Activated naive CD8-positive, alpha-beta T cell treated with anti-CD3 and anti-CD28 coated beads, Interleukin-2, amount 50 U/mL, for 24 hours (primary cell): Measurements from ENCODE around the gene CRKL.

Experiments used
- ATAC-seq: fragments of 150-1000 bp; cut with Tn5 transposase; one replicate; pipeline ENCODE4 v1.10.0; 2021
- DNase-seq: peaks from one replicate; pipeline ENCODE4 v3.0.0; 2021
- H3K27ac Mint-ChIP-seq: one replicate; pipeline ENCODE4 v1.8.0; 2021; ENCODE audit warnings: mild to moderate bottlenecking, mixed read lengths
- H3K27me3 Mint-ChIP-seq: one replicate; pipeline ENCODE4 v1.8.0; 2021; ENCODE audit warnings: mixed read lengths
- H3K36me3 Mint-ChIP-seq: one replicate; pipeline ENCODE4 v1.8.0; 2021; ENCODE audit warnings: low read depth, mixed read lengths
- H3K4me1 Mint-ChIP-seq: one replicate; pipeline ENCODE4 v1.8.0; 2021; ENCODE audit warnings: mixed read lengths
- H3K4me3 Mint-ChIP-seq: one replicate; pipeline ENCODE4 v1.8.0; 2021; ENCODE audit warnings: mild to moderate bottlenecking, moderate library complexity, mixed read lengths
- H3K9me3 Mint-ChIP-seq: one replicate; pipeline ENCODE4 v1.8.0; 2021; ENCODE audit warnings: mixed read lengths

Gene CRKL

GRCh38 chr22:20959578-20960461 lies 42.6 kb downstream of the CRKL start:
- DNase-seq (no peak), ATAC-seq (no peak)
- Mint-ChIP-seq H3K27me3 (peaks cover 41% of the 10 kb centered on the region), H3K27ac (no peak overlapping the region), H3K9me3 (no peaks in the 10 kb centered on the region), H3K4me1 (peaks cover 22% of the 10 kb centered on the region), H3K36me3 (no peaks in the 10 kb centered on the region), H3K4me3 (no peak overlapping the region)

DNA sequence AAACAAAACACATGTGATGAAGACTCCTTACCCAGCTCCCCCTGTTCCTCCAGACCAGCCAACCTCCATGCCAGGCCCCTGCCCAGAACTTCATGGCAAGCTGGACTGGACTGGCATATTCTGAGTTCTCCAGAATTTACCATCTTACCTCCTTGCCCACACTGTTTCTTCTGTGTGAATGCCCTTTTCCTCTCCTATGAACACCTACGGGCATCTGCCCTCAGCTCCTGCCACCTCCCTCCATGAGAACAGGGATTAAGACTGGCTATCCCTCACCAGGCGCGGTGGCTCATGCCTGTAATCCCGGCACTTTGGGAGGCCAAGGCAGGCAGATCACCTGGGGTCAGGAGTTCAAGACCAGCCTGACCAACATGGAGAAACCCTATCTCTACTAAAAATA lies 43.4 kb downstream of the CRKL start:
- no peak overlapping the region for H3K4me3 Mint-ChIP-seq
- no peak overlapping the region for H3K27ac Mint-ChIP-seq
- no peaks in the 10 kb centered on the region for H3K9me3 Mint-ChIP-seq
- peaks cover 24% of the 10 kb centered on the region for H3K4me1 Mint-ChIP-seq
- no peaks in the 10 kb centered on the region for H3K36me3 Mint-ChIP-seq
- ATAC-seq = no peak
- DNase-seq = no peak
- peaks cover 41% of the 10 kb centered on the region for H3K27me3 Mint-ChIP-seq

DNA sequence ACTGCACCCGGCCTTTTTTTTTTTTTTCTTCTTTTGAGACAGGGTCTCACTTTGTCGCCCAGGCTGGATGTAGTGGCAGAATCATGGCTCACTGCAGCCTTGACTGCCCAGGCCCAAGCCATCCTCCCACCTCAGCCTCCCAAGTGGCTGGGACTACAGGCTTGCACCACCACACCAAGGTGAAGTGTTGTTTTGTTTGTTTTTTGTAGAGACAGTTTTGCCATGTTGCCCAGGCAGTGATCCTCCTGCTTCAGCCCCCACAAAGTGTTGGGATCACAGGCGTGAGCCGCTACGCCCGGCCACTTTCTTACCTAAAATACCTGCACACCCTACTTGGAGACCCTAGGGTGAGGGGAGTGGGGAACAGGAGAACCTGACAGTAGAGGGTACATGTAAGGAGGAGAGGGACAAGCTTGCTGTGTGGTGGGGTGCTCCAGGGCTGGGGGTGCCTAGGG lies 45.3 kb downstream of the CRKL start:
- H3K4me3 Mint-ChIP-seq = no peak overlapping the region
- no peaks in the 10 kb centered on the region for H3K36me3 Mint-ChIP-seq
- DNase-seq = no peak
- peaks cover 21% of the 10 kb centered on the region for H3K4me1 Mint-ChIP-seq
- H3K27me3 Mint-ChIP-seq = peaks cover 35% of the 10 kb centered on the region
- no peak for ATAC-seq
- no peaks in the 10 kb centered on the region for H3K9me3 Mint-ChIP-seq
- H3K27ac Mint-ChIP-seq = no peak overlapping the region

DNA sequence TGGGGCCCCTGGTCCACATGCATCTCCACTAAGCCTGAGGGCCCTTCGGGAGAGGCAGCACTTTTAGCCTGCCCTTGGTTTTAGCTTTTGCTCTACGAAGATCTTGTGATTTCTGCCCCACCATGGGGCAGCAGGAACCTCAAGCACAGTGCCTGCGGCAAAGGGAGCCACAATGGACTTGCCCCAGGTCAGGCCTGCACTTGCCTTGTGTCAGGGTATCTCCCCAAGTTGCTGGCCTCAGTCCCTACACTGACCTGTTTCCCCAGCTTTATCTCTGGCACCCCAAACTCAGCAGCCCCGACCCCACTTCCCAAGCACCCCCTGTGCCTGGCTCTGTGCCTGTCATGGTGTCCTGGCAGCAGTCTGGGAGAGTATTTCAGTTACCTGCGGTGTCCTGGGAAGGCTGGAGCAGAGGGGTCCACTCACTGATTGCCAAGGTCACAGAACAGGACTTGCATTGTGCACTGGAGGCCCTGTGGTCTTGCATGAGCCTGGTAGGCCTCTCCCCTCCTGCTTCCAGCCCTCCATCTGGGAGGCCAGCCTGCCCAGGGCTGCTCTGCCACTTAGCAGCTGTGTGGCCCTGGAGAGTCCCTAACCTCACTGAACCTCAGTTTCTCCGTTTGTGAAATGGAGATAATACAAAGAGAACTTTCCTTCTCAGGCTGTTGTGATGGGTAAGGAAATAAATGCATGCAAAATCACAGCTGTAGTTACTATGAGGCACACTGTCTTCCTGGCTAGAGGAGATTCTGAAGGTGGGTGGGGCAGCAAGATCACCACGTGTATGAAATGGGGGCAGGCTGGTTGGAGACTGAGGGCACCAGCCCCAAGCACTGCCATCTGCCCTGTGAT lies 46.2 kb downstream of the CRKL start:
- no peak for ATAC-seq
- no peaks in the 10 kb centered on the region for H3K9me3 Mint-ChIP-seq
- DNase-seq = no peak
- peaks cover 28% of the 10 kb centered on the region for H3K27me3 Mint-ChIP-seq
- H3K4me3 Mint-ChIP-seq = no peak overlapping the region
- no peaks in the 10 kb centered on the region for H3K36me3 Mint-ChIP-seq
- peaks cover 15% of the 10 kb centered on the region for H3K4me1 Mint-ChIP-seq
- no peak overlapping the region for H3K27ac Mint-ChIP-seq

DNA sequence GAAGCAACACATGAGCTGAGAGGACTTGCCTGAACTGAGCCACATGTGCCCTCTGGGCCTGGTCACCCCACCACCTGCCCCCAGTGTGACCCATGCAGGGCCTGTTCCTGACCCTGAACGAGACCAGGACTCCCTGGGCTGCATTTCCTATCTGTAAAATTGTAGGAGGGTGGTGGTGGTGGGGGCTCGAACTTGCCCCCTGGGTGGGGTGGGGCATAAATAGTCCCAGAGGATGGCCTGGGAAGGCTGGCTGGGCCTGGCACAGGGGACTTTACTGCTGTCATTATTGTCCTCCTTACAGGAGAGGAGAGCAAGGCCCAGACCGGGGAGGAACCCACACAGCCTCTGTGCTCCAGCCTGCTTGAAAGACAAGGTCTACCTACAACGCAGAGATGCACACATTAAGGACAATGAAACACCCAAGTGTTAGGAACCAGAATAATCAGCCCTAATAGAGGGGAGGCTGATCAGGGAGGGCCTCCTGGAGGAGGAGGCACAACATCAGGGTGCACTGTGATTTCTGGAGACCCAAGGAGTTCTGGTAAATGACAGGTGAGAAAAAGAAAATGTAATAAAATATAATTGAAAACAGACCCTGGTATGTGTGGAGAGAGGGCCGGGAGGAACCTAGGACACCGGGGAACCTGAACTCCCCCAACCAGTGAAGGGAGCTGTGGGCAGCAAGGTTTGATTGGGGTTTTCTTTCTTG lies 47.0 kb downstream of the CRKL start:
- H3K4me3 Mint-ChIP-seq = peak overlapping the region; percentile 68
- H3K4me1 Mint-ChIP-seq = peaks cover 15% of the 10 kb centered on the region
- no peak for DNase-seq
- peaks cover 24% of the 10 kb centered on the region for H3K27me3 Mint-ChIP-seq
- H3K36me3 Mint-ChIP-seq = no peaks in the 10 kb centered on the region
- no peaks in the 10 kb centered on the region for H3K9me3 Mint-ChIP-seq
- peak overlapping the region; percentile 49 for H3K27ac Mint-ChIP-seq
- ATAC-seq = no peak

- Mint-ChIP-seq H3K27ac (peak overlapping the region; percentile 49), H3K36me3 (no peaks in the 10 kb centered on the region), H3K27me3 (peaks cover 24% of the 10 kb centered on the region), H3K4me1 (peaks cover 15% of the 10 kb centered on the region), H3K4me3 (peak overlapping the region; percentile 68), H3K9me3 (no peaks in the 10 kb centered on the region)
- DNase-seq = no peak
- ATAC-seq = no peak
These were observed 47.5 kb downstream of the CRKL start for GRCh38 chr22:20964799-20965103.

GRCh38 chr22:20965104-20965887 lies 48.1 kb downstream of the CRKL start:
- H3K36me3 Mint-ChIP-seq = no peaks in the 10 kb centered on the region
- no peaks in the 10 kb centered on the region for H3K9me3 Mint-ChIP-seq
- ATAC-seq = no peak
- H3K27me3 Mint-ChIP-seq = peaks cover 22% of the 10 kb centered on the region
- no peak overlapping the region for H3K27ac Mint-ChIP-seq
- DNase-seq = no peak
- H3K4me3 Mint-ChIP-seq = peak overlapping the region; percentile 21
- peaks cover 15% of the 10 kb centered on the region for H3K4me1 Mint-ChIP-seq

DNA sequence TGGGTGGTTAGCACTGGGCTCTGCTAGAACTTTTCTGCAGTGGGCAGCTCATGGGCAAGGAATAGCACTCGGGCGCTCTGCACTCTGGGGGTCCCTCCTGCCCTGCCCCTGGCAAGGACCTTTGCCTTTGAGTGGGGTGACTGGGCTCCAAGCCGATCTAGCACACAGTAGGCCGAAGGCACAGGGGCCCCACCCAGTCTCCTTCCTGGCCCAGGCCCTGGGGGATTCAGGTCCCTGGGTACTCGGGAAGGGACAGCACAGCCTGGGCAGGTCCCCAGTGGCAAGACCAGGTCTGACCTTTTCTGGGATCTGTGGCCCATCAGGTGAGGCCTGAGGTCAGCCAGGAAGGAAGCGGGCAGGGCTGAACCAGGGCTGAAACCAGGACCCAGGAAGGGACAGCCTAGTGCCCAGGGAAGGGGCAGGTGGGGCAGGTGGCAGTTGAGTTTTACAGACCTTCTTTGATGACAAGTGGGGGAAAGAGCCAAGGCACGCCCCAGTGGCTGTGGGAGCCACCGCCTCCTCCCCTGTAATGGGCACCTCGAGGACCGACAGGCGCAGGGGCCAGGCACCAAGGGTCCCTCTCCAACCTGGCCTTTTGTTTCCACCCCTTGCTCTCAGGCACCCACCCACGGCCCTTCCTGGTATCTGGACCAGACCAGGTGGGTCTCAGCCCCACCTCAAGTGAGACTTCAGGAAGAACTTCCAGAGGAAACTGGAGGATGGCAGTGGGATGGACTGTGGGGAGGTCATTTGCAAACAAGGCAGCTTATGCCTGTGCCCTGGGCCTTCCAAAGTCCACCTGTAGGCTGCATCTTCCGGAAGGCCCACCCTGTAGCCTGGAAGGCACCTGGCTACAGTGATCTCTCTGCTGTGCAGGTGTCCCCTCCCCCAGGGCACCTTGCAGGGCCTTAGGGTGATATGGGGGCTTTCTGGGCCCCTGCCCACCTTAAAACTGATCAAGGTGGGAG lies 49.0 kb downstream of the CRKL start:
- Mint-ChIP-seq H3K4me3 (no peak overlapping the region), H3K9me3 (no peaks in the 10 kb centered on the region), H3K4me1 (peaks cover 15% of the 10 kb centered on the region), H3K27me3 (peaks cover 18% of the 10 kb centered on the region), H3K27ac (no peak overlapping the region), H3K36me3 (no peaks in the 10 kb centered on the region)
- ATAC-seq = no peak
- DNase-seq = no peak

- Mint-ChIP-seq H3K4me3 (no peak within 1 kb of the TSS), H3K27ac (no peak within 1 kb of the TSS), H3K27me3 (peaks cover 18% of the 10 kb centered on the region), H3K36me3 (no peaks in the 10 kb centered on the region), H3K4me1 (peaks cover 10% of the 10 kb centered on the region), H3K9me3 (no peaks in the 10 kb centered on the region)
- DNase-seq (no peak), ATAC-seq (no peak)
These were observed 49.9 kb downstream of the CRKL start, which contains the start of gene AIFM3 for GRCh38 chr22:20966883-20967696. Gene AIFM3, plus strand, starts transcription at chr22:20967255. Its CDS starts 690 bp downstream, at chr22:20967945.

DNA sequence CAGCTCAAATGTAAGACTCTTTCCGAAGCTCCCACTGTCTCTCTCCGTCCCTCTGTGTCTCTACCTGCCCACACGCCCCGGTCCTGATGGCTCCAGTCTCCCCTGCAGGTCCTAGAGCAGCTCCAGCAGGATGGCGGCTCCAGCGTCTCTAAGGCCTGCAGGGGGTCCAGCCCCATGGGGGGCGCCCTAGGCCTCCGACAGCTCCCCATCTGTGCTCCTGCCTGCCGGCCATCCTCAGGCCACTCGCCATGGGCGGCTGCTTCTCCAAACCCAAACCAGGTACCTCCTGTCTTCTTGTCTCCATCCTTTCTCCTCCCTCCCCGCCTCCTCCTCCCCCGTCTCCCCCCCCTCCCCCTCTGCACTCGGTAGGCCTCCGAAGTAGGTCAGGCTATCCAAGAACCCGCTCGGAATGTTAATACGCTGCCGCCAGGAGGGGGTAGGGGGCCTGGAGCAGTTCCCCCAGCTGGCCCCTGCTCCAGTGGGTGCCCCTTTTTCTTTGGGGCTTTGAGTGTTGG lies 50.5 kb downstream of the CRKL start:
- Mint-ChIP-seq H3K27ac (no peak overlapping the region), H3K4me1 (peaks cover 10% of the 10 kb centered on the region), H3K4me3 (no peak overlapping the region), H3K27me3 (peaks cover 18% of the 10 kb centered on the region), H3K9me3 (no peaks in the 10 kb centered on the region), H3K36me3 (no peaks in the 10 kb centered on the region)
- no peak for DNase-seq
- ATAC-seq = no peak

DNA sequence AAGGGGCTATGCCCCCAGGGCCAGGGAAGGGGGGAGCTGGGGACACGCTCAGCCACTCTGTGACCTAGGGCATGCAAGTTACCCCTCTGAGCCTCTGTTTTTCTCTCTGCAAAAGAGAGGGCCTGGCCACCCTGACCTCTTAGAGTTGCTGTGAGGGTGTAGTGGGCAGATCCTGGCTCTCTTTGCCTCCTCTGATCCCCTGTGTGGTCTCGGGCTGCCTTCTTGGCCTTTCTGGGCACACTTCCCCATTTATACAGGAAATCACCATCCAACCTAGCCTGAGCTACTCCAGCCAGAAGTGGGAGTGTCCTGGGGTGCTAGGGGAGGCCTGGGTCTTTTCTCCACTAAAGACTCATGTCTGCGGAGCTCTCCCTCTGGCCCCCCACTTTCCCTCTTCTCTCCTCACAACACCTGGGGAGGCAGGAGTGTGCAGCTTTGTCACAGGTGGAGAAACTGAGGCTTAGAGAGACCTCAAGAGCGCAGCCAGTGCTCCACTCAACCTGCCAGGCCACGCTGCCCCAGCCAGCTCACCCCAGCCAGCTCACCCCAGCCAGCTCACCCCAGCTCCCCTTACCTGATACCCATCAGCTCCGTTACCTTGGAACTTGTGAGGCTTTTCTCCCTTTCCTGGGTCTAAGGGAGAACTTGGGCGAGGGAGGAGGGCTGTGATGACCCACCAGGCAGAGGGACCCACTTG lies 51.2 kb downstream of the CRKL start:
- Mint-ChIP-seq H3K27ac (no peak overlapping the region), H3K27me3 (peaks cover 11% of the 10 kb centered on the region), H3K4me1 (peaks cover 10% of the 10 kb centered on the region), H3K4me3 (no peak overlapping the region), H3K9me3 (no peaks in the 10 kb centered on the region), H3K36me3 (no peaks in the 10 kb centered on the region)
- DNase-seq = no peak
- no peak for ATAC-seq
